AG09309 (cell line): ENCODE data around the gene DAPK1.

Experiments
- DNase-seq: peaks from one replicate; pipeline ENCODE4 v3.0.0-alpha.2; 2010; ENCODE audit warnings: low read depth
- H3K4me3 ChIP-seq: 2 replicates; pipeline ENCODE4 v1.5.1; 2011; ENCODE audit warnings: mild to moderate bottlenecking, low read depth, low read length, moderate library complexity; ENCODE audit not compliant: control insufficient read depth
- CTCF ChIP-seq: IDR thresholded peaks from 2 replicates; pipeline ENCODE4 v1.5.1; 2011; ENCODE audit warnings: mild to moderate bottlenecking, low read depth, low read length, inconsistent platforms; ENCODE audit not compliant: insufficient read depth, control insufficient read depth; ENCODE audit errors: missing control alignments

The DAPK1 gene

GRCh38 chr9:87581949-87582637, 84.4 kb downstream of the DAPK1 start:
- TF ChIP-seq CTCF: no peak
- DNase-seq: no peak
- H3K4me3 ChIP-seq: no peak overlapping the region

- no peak overlapping the region for H3K4me3 ChIP-seq
- DNase-seq: no peak
- TF ChIP-seq CTCF: no peak
Measured at GRCh38 chr9:87584326-87584725, 86.7 kb downstream of the DAPK1 start.

- DNase-seq: no peak
- TF ChIP-seq CTCF: no peak
- H3K4me3 ChIP-seq: no peak overlapping the region
Measured at GRCh38 chr9:87585123-87585855, 87.6 kb downstream of the DAPK1 start.

GRCh38 chr9:87586731-87587355, 89.2 kb downstream of the DAPK1 start:
- no peak for DNase-seq
- TF ChIP-seq CTCF: no peak

GRCh38 chr9:87587356-87587745, 89.7 kb downstream of the DAPK1 start:
- H3K4me3 ChIP-seq: no peak overlapping the region
- no peak for DNase-seq
- no peak for TF ChIP-seq CTCF

More at GRCh38 chr9:87586731-87587355, 89.2 kb downstream of the DAPK1 start:
- no peak overlapping the region for H3K4me3 ChIP-seq

- no peak for TF ChIP-seq CTCF
- DNase-seq: no peak
- H3K4me3 ChIP-seq: no peak overlapping the region
Measured at GRCh38 chr9:87587864-87588263, 90.2 kb downstream of the DAPK1 start.
